Erythroblast (primary cell): Measurements from ENCODE around the gene PDE10A.

ENCODE experiments used
- GATA1 ChIP-seq: IDR thresholded peaks from 2 replicates; pipeline ENCODE4 v1.6.1; 2011; ENCODE audit warnings: low read depth, mild to moderate bottlenecking, control low read depth, low read length, moderate library complexity
- POLR2A ChIP-seq: IDR thresholded peaks from 2 replicates; pipeline ENCODE4 v1.6.1; 2011; ENCODE audit warnings: mild to moderate bottlenecking, low read length

DNA sequence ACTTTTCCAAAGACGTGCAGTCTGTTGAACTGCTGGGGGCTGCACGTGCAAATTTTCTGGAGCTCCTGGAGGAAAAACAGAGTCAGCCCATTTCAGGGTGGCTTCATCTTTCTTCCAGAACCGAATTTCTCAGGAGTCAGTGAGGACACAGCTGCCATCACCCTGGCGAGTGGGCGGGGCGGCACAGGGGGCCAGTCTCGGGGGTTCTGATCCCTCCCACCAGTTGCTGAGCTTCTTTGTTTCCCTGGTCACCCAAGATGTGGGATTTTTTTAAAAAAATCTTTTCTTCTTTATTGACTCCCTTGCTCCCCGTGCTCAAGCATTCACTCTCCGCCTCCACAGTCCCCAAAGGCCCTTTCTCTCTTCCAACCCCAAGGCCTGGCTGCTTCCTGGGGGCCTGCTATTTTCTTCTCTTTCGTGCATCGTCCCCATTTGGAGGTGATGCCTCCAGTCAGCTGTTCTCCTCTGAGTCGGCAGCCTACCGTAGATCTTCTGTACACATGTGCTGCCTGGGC is 362.6 kb downstream of the PDE10A start:
- TF ChIP-seq POLR2A, result no peak
- TF ChIP-seq GATA1, result no peak
